Natural killer cell (primary cell): ENCODE results near the gene TCOF1. TPM values are rescaled to one million over a fixed set of nuclear protein-coding genes. Genes with fewer than 3 reads are reported as not detected.

Source experiments
- ATAC-seq, 3 donors: fragments of 150-1000 bp in 2 of 3; fragments of 200-7000 bp in 1 of 3; cut with Tn5 transposase; 1 replicate in 1 of 3; 2 replicates in 2 of 3; pipeline ENCODE4 v1.10.0; 2021; ENCODE audit warnings: mild to moderate bottlenecking in 2 of 3, moderate library complexity in 2 of 3
- DNase-seq, 2 donors: peaks; one replicate each; pipeline versions ENCODE4 v3.0.0 to v3.0.0-alpha.2; 2013 to 2021; ENCODE audit warnings: mixed read lengths in 1 of 2
- H3K27ac ChIP-seq: one replicate; pipeline ENCODE4 v1.5.1; 2013; ENCODE audit warnings: mild to moderate bottlenecking, low read length
- H3K27me3 ChIP-seq: one replicate; pipeline ENCODE4 v1.6.1; 2013; ENCODE audit warnings: low read length; ENCODE audit not compliant: control insufficient read depth, insufficient read depth
- H3K36me3 ChIP-seq: one replicate; pipeline ENCODE4 v1.6.1; 2013; ENCODE audit warnings: low read length; ENCODE audit not compliant: control insufficient read depth, insufficient read depth
- H3K4me1 ChIP-seq: one replicate; pipeline ENCODE4 v1.6.1; 2013; ENCODE audit warnings: low read length; ENCODE audit not compliant: control insufficient read depth, insufficient read depth
- H3K4me3 ChIP-seq: one replicate; pipeline ENCODE4 v1.5.1; 2013; ENCODE audit warnings: low read length
- H3K9me3 ChIP-seq: one replicate; pipeline ENCODE4 v1.6.1; 2013; ENCODE audit warnings: low read length; ENCODE audit not compliant: control insufficient read depth, insufficient read depth
- H3K27ac Mint-ChIP-seq, 2 donors: one replicate each; pipeline ENCODE4 v1.8.0; 2022; ENCODE audit warnings: mild to moderate bottlenecking in 2 of 2, mixed read lengths in 2 of 2, moderate library complexity in 1 of 2
- H3K27me3 Mint-ChIP-seq, 2 donors: one replicate each; pipeline ENCODE4 v1.8.0; 2022; ENCODE audit warnings: low read depth in 2 of 2, mixed read lengths in 2 of 2
- H3K36me3 Mint-ChIP-seq: one replicate; pipeline ENCODE4 v1.8.0; 2022; ENCODE audit warnings: mixed read lengths
- H3K4me1 Mint-ChIP-seq, 2 donors: one replicate each; pipeline ENCODE4 v1.8.0; 2022; ENCODE audit warnings: mixed read lengths in 2 of 2
- H3K4me3 Mint-ChIP-seq: one replicate; pipeline ENCODE4 v1.8.0; 2022; ENCODE audit warnings: mild to moderate bottlenecking, moderate library complexity, mixed read lengths
- H3K9me3 Mint-ChIP-seq, 2 donors: one replicate each; pipeline ENCODE4 v1.8.0; 2022; ENCODE audit warnings: mixed read lengths in 2 of 2
- WGBS: methylation state at CpG from one replicate; pipeline ENCODE4 v1.1.7; 2013; ENCODE audit warnings: missing lambda C conversion rate; ENCODE audit not compliant: insufficient coverage; 5-methylcytosine and 5-hydroxymethylcytosine counted together
- intact Hi-C: fragments of 100-400 bp; cut with micrococcal nuclease; formaldehyde crosslinking; loops from one replicate; pipeline ENCODE4 v1.14.2; 2022
- total RNA-seq, 4 donors: library from RNA; stranded (reverse); fragments of 120-200 nt in 1 of 4; gene quantifications; one replicate each; pipeline versions ENCODE4 v1.2.3 to v1.2.4, GENCODE V29; 2013 to 2022
- TF ChIP-seq, protein P1 (sequence below): fragments of 200-600 bp; IDR thresholded peaks from one replicate; pipeline ENCODE4 v1.8.0; 2022; ENCODE audit warnings: antibody characterized with exemption

The TCOF1 gene
- total RNA-seq, 3 donors from 2014 or later (not counting 1 experiment from before 2014, with no cell fraction given): 51.5 to 62.6 (median 51.7) TPM

DNA sequence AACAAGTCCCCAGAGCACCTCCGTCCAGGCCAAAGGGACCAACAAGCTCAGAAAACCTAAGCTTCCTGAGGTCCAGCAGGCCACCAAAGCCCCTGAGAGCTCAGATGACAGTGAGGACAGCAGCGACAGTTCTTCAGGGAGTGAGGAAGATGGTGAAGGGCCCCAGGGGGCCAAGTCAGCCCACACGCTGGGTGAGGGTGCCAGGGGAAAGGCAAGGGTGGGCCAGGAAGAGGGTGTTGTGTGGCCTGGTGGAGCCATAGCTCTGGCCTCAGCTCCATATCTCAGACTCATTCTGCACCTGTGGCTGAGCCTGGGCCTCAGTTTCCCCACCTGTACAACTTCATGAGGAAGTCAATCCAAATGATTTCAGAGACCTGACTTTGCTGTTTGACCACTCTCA is 34.5 kb downstream of the TCOF1 start:
- H3K36me3 ChIP-seq: peaks cover 83% of the 10 kb centered on the region
- H3K4me3 Mint-ChIP-seq: no peak overlapping the region
- no peaks in the 10 kb centered on the region for H3K27me3 Mint-ChIP-seq
- peak overlapping the region in 1 of 2 donors; percentile 48 for H3K27ac Mint-ChIP-seq
- no peaks in the 10 kb centered on the region for H3K9me3 ChIP-seq
- no peak overlapping the region for H3K4me3 ChIP-seq
- no peaks in the 10 kb centered on the region for H3K36me3 Mint-ChIP-seq
- TF ChIP-seq, protein P1, sequence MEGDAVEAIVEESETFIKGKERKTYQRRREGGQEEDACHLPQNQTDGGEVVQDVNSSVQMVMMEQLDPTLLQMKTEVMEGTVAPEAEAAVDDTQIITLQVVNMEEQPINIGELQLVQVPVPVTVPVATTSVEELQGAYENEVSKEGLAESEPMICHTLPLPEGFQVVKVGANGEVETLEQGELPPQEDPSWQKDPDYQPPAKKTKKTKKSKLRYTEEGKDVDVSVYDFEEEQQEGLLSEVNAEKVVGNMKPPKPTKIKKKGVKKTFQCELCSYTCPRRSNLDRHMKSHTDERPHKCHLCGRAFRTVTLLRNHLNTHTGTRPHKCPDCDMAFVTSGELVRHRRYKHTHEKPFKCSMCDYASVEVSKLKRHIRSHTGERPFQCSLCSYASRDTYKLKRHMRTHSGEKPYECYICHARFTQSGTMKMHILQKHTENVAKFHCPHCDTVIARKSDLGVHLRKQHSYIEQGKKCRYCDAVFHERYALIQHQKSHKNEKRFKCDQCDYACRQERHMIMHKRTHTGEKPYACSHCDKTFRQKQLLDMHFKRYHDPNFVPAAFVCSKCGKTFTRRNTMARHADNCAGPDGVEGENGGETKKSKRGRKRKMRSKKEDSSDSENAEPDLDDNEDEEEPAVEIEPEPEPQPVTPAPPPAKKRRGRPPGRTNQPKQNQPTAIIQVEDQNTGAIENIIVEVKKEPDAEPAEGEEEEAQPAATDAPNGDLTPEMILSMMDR: no peak
- H3K4me1 ChIP-seq: no peaks in the 10 kb centered on the region
- ATAC-seq: no peak
- 94% methylated on average over 3 of the region's 3 CpGs for WGBS
- intact Hi-C loops: no loop called here
- H3K27me3 ChIP-seq: no peaks in the 10 kb centered on the region
- no peak for DNase-seq
- H3K9me3 Mint-ChIP-seq: no peaks in the 10 kb centered on the region
- H3K27ac ChIP-seq: no peak overlapping the region
- peaks cover 0 to 4% of the 10 kb centered on the region in 2 donors for H3K4me1 Mint-ChIP-seq

DNA sequence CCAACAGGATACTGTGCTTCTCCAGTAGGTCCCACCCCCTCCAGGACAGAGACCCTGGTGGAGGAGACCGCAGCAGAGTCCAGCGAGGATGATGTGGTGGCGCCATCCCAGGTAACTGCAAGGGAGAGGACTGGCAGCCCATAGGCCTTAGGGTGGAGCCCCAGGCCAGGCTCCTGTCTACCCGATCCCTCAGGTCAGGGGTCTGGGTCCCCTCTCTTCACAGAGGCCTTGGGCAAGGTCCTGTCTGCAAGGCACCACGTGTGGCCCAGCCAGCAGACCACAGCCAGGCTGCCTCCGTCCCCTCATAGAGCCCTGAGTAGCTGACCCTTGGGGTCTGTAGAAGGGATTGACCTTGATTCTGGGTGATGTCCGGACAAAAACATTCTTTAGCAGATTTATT is 35.2 kb downstream of the TCOF1 start:
- Mint-ChIP-seq H3K27me3 (no peaks in the 10 kb centered on the region), H3K4me1 (peaks cover 0 to 4% of the 10 kb centered on the region in 2 donors), H3K27ac (no peak overlapping the region), H3K9me3 (no peaks in the 10 kb centered on the region), H3K36me3 (no peaks in the 10 kb centered on the region), H3K4me3 (no peak overlapping the region)
- DNase-seq: no peak
- no peaks in the 10 kb centered on the region for H3K4me1 ChIP-seq
- WGBS: 97% methylated on average over 7 of the region's 7 CpGs
- intact Hi-C loops: no loop called here
- peaks cover 82% of the 10 kb centered on the region for H3K36me3 ChIP-seq
- TF ChIP-seq, protein P1: no peak
- no peak for ATAC-seq
- H3K4me3 ChIP-seq: no peak overlapping the region
- no peaks in the 10 kb centered on the region for H3K27me3 ChIP-seq
- H3K27ac ChIP-seq: no peak overlapping the region
- H3K9me3 ChIP-seq: no peaks in the 10 kb centered on the region

DNA sequence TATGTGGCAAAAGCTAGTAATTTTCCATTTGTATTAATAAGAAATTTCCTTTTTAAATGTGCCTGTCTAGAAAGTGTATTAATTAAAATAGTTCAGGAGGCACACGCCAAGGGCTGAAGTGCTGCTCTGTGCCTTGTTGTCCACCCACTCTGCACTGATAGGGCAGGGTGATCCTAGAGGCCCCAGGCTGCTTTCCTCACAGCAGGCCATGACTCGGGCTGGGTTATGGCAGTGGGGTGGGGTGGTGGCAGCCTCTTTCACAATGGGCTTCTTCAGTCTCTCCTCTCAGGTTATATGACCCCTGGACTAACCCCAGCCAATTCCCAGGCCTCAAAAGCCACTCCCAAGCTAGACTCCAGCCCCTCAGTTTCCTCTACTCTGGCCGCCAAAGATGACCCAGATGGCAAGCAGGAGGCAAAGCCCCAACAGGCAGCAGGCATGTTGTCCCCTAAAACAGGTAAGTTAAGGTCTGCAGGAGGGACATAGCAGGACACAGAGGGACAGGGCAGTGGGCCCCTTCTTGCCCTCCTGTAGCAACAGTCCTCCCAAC is 35.7 kb downstream of the TCOF1 start:
- no peaks in the 10 kb centered on the region for H3K27me3 Mint-ChIP-seq
- no peak overlapping the region for H3K4me3 Mint-ChIP-seq
- intact Hi-C loops: no loop called here
- DNase-seq (no peak), ATAC-seq (no peak)
- TF ChIP-seq, protein P1: no peak
- no peaks in the 10 kb centered on the region for H3K9me3 Mint-ChIP-seq
- H3K4me1 ChIP-seq: no peaks in the 10 kb centered on the region
- H3K27ac Mint-ChIP-seq: no peak overlapping the region
- H3K4me1 Mint-ChIP-seq: peaks cover 0 to 6% of the 10 kb centered on the region in 2 donors
- no peak overlapping the region for H3K4me3 ChIP-seq
- no peak overlapping the region for H3K27ac ChIP-seq
- H3K36me3 ChIP-seq: peaks cover 79% of the 10 kb centered on the region
- WGBS: 98% methylated on average over 2 of the region's 3 CpGs
- no peaks in the 10 kb centered on the region for H3K9me3 ChIP-seq
- no peaks in the 10 kb centered on the region for H3K27me3 ChIP-seq
- no peaks in the 10 kb centered on the region for H3K36me3 Mint-ChIP-seq

DNA sequence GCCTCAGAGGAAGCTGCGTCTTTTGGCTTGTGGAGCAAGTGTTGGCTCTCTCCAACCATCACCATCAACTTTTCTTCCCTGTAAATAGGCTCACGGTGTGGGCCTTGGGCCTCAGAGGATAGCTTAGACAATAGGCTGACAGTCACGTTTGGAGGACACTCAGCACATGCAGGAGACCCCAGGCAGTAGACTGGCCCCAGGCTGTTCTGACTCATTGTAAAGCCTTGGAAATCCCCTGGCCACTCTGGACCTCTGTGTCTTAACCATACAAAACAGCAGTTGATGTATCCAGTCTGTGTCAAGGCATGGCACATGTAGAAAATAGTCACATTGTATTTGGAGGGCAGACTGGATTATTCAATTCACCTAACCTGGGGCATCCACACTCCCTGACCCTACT is 36.6 kb downstream of the TCOF1 start:
- no peak overlapping the region for H3K4me3 Mint-ChIP-seq
- no peak overlapping the region for H3K27ac Mint-ChIP-seq
- Histone ChIP-seq H3K36me3 (peaks cover 84% of the 10 kb centered on the region), H3K27me3 (no peaks in the 10 kb centered on the region), H3K4me3 (no peak overlapping the region), H3K27ac (no peak overlapping the region), H3K9me3 (no peaks in the 10 kb centered on the region), H3K4me1 (no peaks in the 10 kb centered on the region)
- no peaks in the 10 kb centered on the region for H3K36me3 Mint-ChIP-seq
- TF ChIP-seq, protein P1: no peak
- ATAC-seq (peak in 1 of 3 donors; percentile 58), DNase-seq (no peak)
- intact Hi-C loops: no loop called here
- no peaks in the 10 kb centered on the region for H3K27me3 Mint-ChIP-seq
- H3K9me3 Mint-ChIP-seq: no peaks in the 10 kb centered on the region
- 81% methylated on average over 3 of the region's 3 CpGs for WGBS
- peaks cover 0 to 8% of the 10 kb centered on the region in 2 donors for H3K4me1 Mint-ChIP-seq
